ENCODE data around the gene HNRNPLL.

The HNRNPLL gene

GRCh38 chr2:38601463-38602135 is 1.1 kb downstream of the HNRNPLL start:
- no peaks in the 10 kb centered on the region for H3K36me3 ChIP-seq (ENCODE audit: control insufficient read depth, insufficient read depth, low read length)
- no peaks in the 10 kb centered on the region for H3K27me3 ChIP-seq (ENCODE audit: control insufficient read depth, insufficient read depth, low read length)
- peak overlapping the region; percentile 90 for H3K4me3 ChIP-seq (ENCODE audit: low read depth, low read length)
- H3K4me1 ChIP-seq (ENCODE audit: control insufficient read depth, insufficient read depth, low read length), result peaks cover 32% of the 10 kb centered on the region
- peak overlapping the region; percentile 90 for H3K9ac ChIP-seq (ENCODE audit: low read depth, low read length)
- no peaks in the 10 kb centered on the region for H3K9me3 ChIP-seq (ENCODE audit: control insufficient read depth, insufficient read depth, low read length)
- peak overlapping the region; percentile 98 for H3K27ac ChIP-seq (ENCODE audit: low read depth, low read length)

GRCh38 chr2:38600921-38601455 is 1.7 kb downstream of the HNRNPLL start:
- H3K4me3 ChIP-seq (ENCODE audit: low read depth, low read length), result peak overlapping the region; percentile 90
- peak overlapping the region; percentile 98 for H3K27ac ChIP-seq (ENCODE audit: low read depth, low read length)
- H3K36me3 ChIP-seq (ENCODE audit: control insufficient read depth, insufficient read depth, low read length), result no peaks in the 10 kb centered on the region
- H3K27me3 ChIP-seq (ENCODE audit: control insufficient read depth, insufficient read depth, low read length), result no peaks in the 10 kb centered on the region
- peaks cover 32% of the 10 kb centered on the region for H3K4me1 ChIP-seq (ENCODE audit: control insufficient read depth, insufficient read depth, low read length)
- peak overlapping the region; percentile 90 for H3K9ac ChIP-seq (ENCODE audit: low read depth, low read length)
- H3K9me3 ChIP-seq (ENCODE audit: control insufficient read depth, insufficient read depth, low read length), result no peaks in the 10 kb centered on the region

- Histone ChIP-seq H3K36me3 (ENCODE audit: control insufficient read depth, insufficient read depth, low read length) (no peaks in the 10 kb centered on the region), H3K9ac (ENCODE audit: low read depth, low read length) (peak overlapping the region; percentile 90), H3K9me3 (ENCODE audit: control insufficient read depth, insufficient read depth, low read length) (no peaks in the 10 kb centered on the region), H3K27ac (ENCODE audit: low read depth, low read length) (peak overlapping the region; percentile 98), H3K27me3 (ENCODE audit: control insufficient read depth, insufficient read depth, low read length) (no peaks in the 10 kb centered on the region), H3K4me3 (ENCODE audit: low read depth, low read length) (peak overlapping the region; percentile 90), H3K4me1 (ENCODE audit: control insufficient read depth, insufficient read depth, low read length) (peaks cover 32% of the 10 kb centered on the region)
Measured at GRCh38 chr2:38600242-38600891, 2.4 kb downstream of the HNRNPLL start.

- H3K4me3 ChIP-seq (ENCODE audit: low read depth, low read length), result peak overlapping the region; percentile 90
- no peaks in the 10 kb centered on the region for H3K9me3 ChIP-seq (ENCODE audit: control insufficient read depth, insufficient read depth, low read length)
- H3K9ac ChIP-seq (ENCODE audit: low read depth, low read length), result no peak overlapping the region
- H3K27me3 ChIP-seq (ENCODE audit: control insufficient read depth, insufficient read depth, low read length), result no peaks in the 10 kb centered on the region
- H3K36me3 ChIP-seq (ENCODE audit: control insufficient read depth, insufficient read depth, low read length), result no peaks in the 10 kb centered on the region
- no peak overlapping the region for H3K27ac ChIP-seq (ENCODE audit: low read depth, low read length)
- H3K4me1 ChIP-seq (ENCODE audit: control insufficient read depth, insufficient read depth, low read length), result peaks cover 32% of the 10 kb centered on the region
Measured at GRCh38 chr2:38599706-38600105, 3.0 kb downstream of the HNRNPLL start.

- H3K36me3 ChIP-seq (ENCODE audit: control insufficient read depth, insufficient read depth, low read length), result no peaks in the 10 kb centered on the region
- peak overlapping the region; percentile 3 for H3K4me3 ChIP-seq (ENCODE audit: low read depth, low read length)
- no peaks in the 10 kb centered on the region for H3K9me3 ChIP-seq (ENCODE audit: control insufficient read depth, insufficient read depth, low read length)
- H3K27me3 ChIP-seq (ENCODE audit: control insufficient read depth, insufficient read depth, low read length), result no peaks in the 10 kb centered on the region
- peaks cover 31% of the 10 kb centered on the region for H3K4me1 ChIP-seq (ENCODE audit: control insufficient read depth, insufficient read depth, low read length)
- no peak overlapping the region for H3K27ac ChIP-seq (ENCODE audit: low read depth, low read length)
- no peak overlapping the region for H3K9ac ChIP-seq (ENCODE audit: low read depth, low read length)
Measured at GRCh38 chr2:38598991-38599295, 3.8 kb downstream of the HNRNPLL start.

GRCh38 chr2:38598200-38598990 is 4.3 kb downstream of the HNRNPLL start:
- Histone ChIP-seq H3K4me1 (ENCODE audit: control insufficient read depth, insufficient read depth, low read length) (peaks cover 27% of the 10 kb centered on the region), H3K36me3 (ENCODE audit: control insufficient read depth, insufficient read depth, low read length) (no peaks in the 10 kb centered on the region), H3K27me3 (ENCODE audit: control insufficient read depth, insufficient read depth, low read length) (no peaks in the 10 kb centered on the region), H3K27ac (ENCODE audit: low read depth, low read length) (peak overlapping the region; percentile 19), H3K9me3 (ENCODE audit: control insufficient read depth, insufficient read depth, low read length) (no peaks in the 10 kb centered on the region), H3K4me3 (ENCODE audit: low read depth, low read length) (peak overlapping the region; percentile 3), H3K9ac (ENCODE audit: low read depth, low read length) (no peak overlapping the region)

- Histone ChIP-seq H3K27me3 (ENCODE audit: control insufficient read depth, insufficient read depth, low read length) (no peaks in the 10 kb centered on the region), H3K4me1 (ENCODE audit: control insufficient read depth, insufficient read depth, low read length) (peaks cover 31% of the 10 kb centered on the region), H3K36me3 (ENCODE audit: control insufficient read depth, insufficient read depth, low read length) (no peaks in the 10 kb centered on the region), H3K27ac (ENCODE audit: low read depth, low read length) (no peak overlapping the region), H3K9me3 (ENCODE audit: control insufficient read depth, insufficient read depth, low read length) (no peaks in the 10 kb centered on the region), H3K9ac (ENCODE audit: low read depth, low read length) (no peak overlapping the region), H3K4me3 (ENCODE audit: low read depth, low read length) (no peak overlapping the region)
Measured at GRCh38 chr2:38597115-38597514, 5.6 kb downstream of the HNRNPLL start.

GRCh38 chr2:38596229-38596628 is 6.5 kb downstream of the HNRNPLL start:
- Histone ChIP-seq H3K27ac (ENCODE audit: low read depth, low read length) (no peak overlapping the region), H3K4me1 (ENCODE audit: control insufficient read depth, insufficient read depth, low read length) (peaks cover 31% of the 10 kb centered on the region), H3K27me3 (ENCODE audit: control insufficient read depth, insufficient read depth, low read length) (no peaks in the 10 kb centered on the region), H3K9ac (ENCODE audit: low read depth, low read length) (no peak overlapping the region), H3K36me3 (ENCODE audit: control insufficient read depth, insufficient read depth, low read length) (0 out of 2 replicates have a peak, but pooled peaks cover 3% of the 10 kb centered on the region), H3K9me3 (ENCODE audit: control insufficient read depth, insufficient read depth, low read length) (no peaks in the 10 kb centered on the region), H3K4me3 (ENCODE audit: low read depth, low read length) (no peak overlapping the region)

- H3K36me3 ChIP-seq (ENCODE audit: control insufficient read depth, insufficient read depth, low read length), result 0 out of 2 replicates have a peak, but pooled peaks cover 17% of the 10 kb centered on the region
- H3K27me3 ChIP-seq (ENCODE audit: control insufficient read depth, insufficient read depth, low read length), result no peaks in the 10 kb centered on the region
- no peak overlapping the region for H3K27ac ChIP-seq (ENCODE audit: low read depth, low read length)
- H3K4me3 ChIP-seq (ENCODE audit: low read depth, low read length), result no peak overlapping the region
- no peaks in the 10 kb centered on the region for H3K9me3 ChIP-seq (ENCODE audit: control insufficient read depth, insufficient read depth, low read length)
- H3K4me1 ChIP-seq (ENCODE audit: control insufficient read depth, insufficient read depth, low read length), result peaks cover 6% of the 10 kb centered on the region; the same call in 1 of the 2 replicates
- H3K9ac ChIP-seq (ENCODE audit: low read depth, low read length), result no peak overlapping the region
Measured at GRCh38 chr2:38592951-38593350, 9.8 kb downstream of the HNRNPLL start.

GRCh38 chr2:38591152-38591551 is 11.6 kb downstream of the HNRNPLL start:
- peaks cover 29% of the 10 kb centered on the region; the same call in 1 of the 2 replicates for H3K36me3 ChIP-seq (ENCODE audit: control insufficient read depth, insufficient read depth, low read length)
- H3K4me1 ChIP-seq (ENCODE audit: control insufficient read depth, insufficient read depth, low read length), result peaks cover 5% of the 10 kb centered on the region; the same call in 1 of the 2 replicates
- H3K9me3 ChIP-seq (ENCODE audit: control insufficient read depth, insufficient read depth, low read length), result no peaks in the 10 kb centered on the region
- H3K4me3 ChIP-seq (ENCODE audit: low read depth, low read length), result no peak overlapping the region
- H3K27me3 ChIP-seq (ENCODE audit: control insufficient read depth, insufficient read depth, low read length), result no peaks in the 10 kb centered on the region
- no peak overlapping the region for H3K27ac ChIP-seq (ENCODE audit: low read depth, low read length)
- no peak overlapping the region for H3K9ac ChIP-seq (ENCODE audit: low read depth, low read length)
